ENCODE results near the gene TPPP.

- TF ChIP-seq ZNF674 (CRISPR knock-in tag; IDR thresholded peaks at IDR 0.05; ENCODE audit: low read depth) (no peak), CTCF (CRISPR knock-in tag; IDR thresholded peaks at IDR 0.05) (no peak), GZF1 (CRISPR knock-in tag; IDR thresholded peaks at IDR 0.05) (no peak), CBFB (CRISPR knock-in tag; IDR thresholded peaks at IDR 0.05) (no peak), EP300 (IDR thresholded peaks at IDR 0.05; ENCODE audit: low read depth in 2 of 2, low read length in 2 of 2) (no peak), EP300 (CRISPR knock-in tag; IDR thresholded peaks at IDR 0.05; ENCODE audit: borderline replicate concordance) (no peak), ZNF12 (CRISPR knock-in tag; IDR thresholded peaks at IDR 0.05) (no peak)
These were observed 37.7 kb downstream of the TPPP start for GRCh38 chr5:655406-655805.

All from HepG2 (cell line).